SU-DHL-6 (cell line): Measurements from ENCODE around the gene ARHGAP28.

Source experiments
- H2AFZ ChIP-seq: fragments of 200-600 bp; sonication (generic); 2 replicates; pipeline ENCODE4 v1.6.1; 2014; ENCODE audit warnings: low read depth, mild to moderate bottlenecking, moderate library complexity, mixed read lengths, antibody characterized with exemption, low read length; ENCODE audit not compliant: severe bottlenecking
- H3F3A ChIP-seq: fragments of 200-600 bp; shearing (Covaris generic); 2 replicates; pipeline ENCODE4 v1.6.0; 2016; ENCODE audit warnings: antibody characterized with exemption, mild to moderate bottlenecking; ENCODE audit not compliant: insufficient read depth
- H3K27ac ChIP-seq: fragments of 200-600 bp; sonication (generic); 2 replicates; pipeline ENCODE4 v1.5.1; 2016; ENCODE audit warnings: low read depth, mild to moderate bottlenecking, low read length, moderate library complexity, mixed read lengths
- H3K27me3 ChIP-seq: fragments of 200-600 bp; sonication (generic), shearing (Covaris generic); 2 replicates; pipeline ENCODE4 v1.6.0; 2014; ENCODE audit warnings: mild to moderate bottlenecking, low read length
- H3K36me3 ChIP-seq: fragments of 200-600 bp; sonication (generic); 2 replicates; pipeline ENCODE4 v1.6.1; 2014; ENCODE audit warnings: mild to moderate bottlenecking, low read length, mixed read lengths
- H3K4me2 ChIP-seq: fragments of 300-600, 200-600 bp; shearing (Covaris generic), sonication (generic); 2 replicates; pipeline ENCODE4 v1.6.0; 2014; ENCODE audit warnings: low read length, low read depth, mild to moderate bottlenecking; ENCODE audit not compliant: poor library complexity, severe bottlenecking
- H3K4me3 ChIP-seq: fragments of 200-600 bp; sonication (generic); 2 replicates; pipeline ENCODE4 v1.5.1; 2014; ENCODE audit warnings: antibody characterized with exemption, low read length, mild to moderate bottlenecking, mixed read lengths; ENCODE audit not compliant: insufficient read depth, poor library complexity, severe bottlenecking
- H3K79me2 ChIP-seq: fragments of 200-600 bp; sonication (generic); 2 replicates; pipeline ENCODE4 v1.6.1; 2014; ENCODE audit warnings: mild to moderate bottlenecking, low read length, moderate library complexity; ENCODE audit not compliant: insufficient read depth
- H3K9ac ChIP-seq: fragments of 200-600 bp; sonication (generic); 2 replicates; pipeline ENCODE4 v1.7.0; 2014; ENCODE audit warnings: mild to moderate bottlenecking, low read length
- H3K9me2 ChIP-seq: fragments of 200-600 bp; sonication (generic); replicated peaks from 2 replicates; pipeline ENCODE4 v1.6.1; 2014; ENCODE audit warnings: low read length; ENCODE audit not compliant: insufficient read depth
- H3K9me3 ChIP-seq: fragments of 200-600 bp; sonication (generic); 2 replicates; pipeline ENCODE4 v1.6.1; 2014; ENCODE audit warnings: low read length, mixed read lengths; ENCODE audit not compliant: insufficient read depth
- H4K20me1 ChIP-seq: fragments of 200-600 bp; sonication (generic); 2 replicates; pipeline ENCODE4 v1.6.1; 2014; ENCODE audit warnings: low read depth, mild to moderate bottlenecking, antibody characterized with exemption, low read length, moderate library complexity, mixed read lengths
- EZH2phosphoT487 ChIP-seq: fragments of 200-600 bp; sonication (generic), shearing (Covaris generic); conservative IDR thresholded peaks from 2 replicates; pipeline ENCODE4 v1.6.1; 2018; ENCODE audit warnings: mild to moderate bottlenecking, antibody characterized with exemption, low read length, moderate library complexity, mixed read lengths
- TF ChIP-seq, protein P1 (sequence below): fragments of 200-600 bp; sonication (generic); IDR thresholded peaks from one replicate; pipeline ENCODE4 v1.5.1; 2017; ENCODE audit warnings: antibody characterized with exemption, mild to moderate bottlenecking, low read length, moderate library complexity; ENCODE audit not compliant: insufficient read depth, poor library complexity, severe bottlenecking

ARHGAP28 gene

DNA sequence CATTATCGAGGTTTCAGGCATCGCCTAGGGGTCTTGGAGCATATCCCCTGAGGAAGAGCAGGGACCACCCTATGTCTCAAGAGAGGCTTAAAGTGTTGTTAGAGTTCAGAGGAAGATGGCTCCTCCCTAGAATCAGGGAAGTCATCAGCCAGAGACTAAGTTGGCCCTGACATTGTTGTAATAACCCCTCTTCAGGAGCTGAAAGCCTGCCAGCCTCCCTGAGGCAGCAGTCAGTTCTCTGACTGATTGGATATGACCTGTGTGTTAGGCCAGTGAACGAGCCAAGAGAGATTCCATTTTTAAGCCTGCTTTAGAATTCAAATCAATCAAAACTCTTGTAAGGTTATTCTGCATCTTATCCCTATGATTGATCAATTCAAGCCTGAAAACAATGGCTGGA lies 34.9 kb downstream of the ARHGAP28 start:
- no peak overlapping the region for H3K27ac ChIP-seq
- H4K20me1 ChIP-seq: no peaks in the 10 kb centered on the region
- H3K9me2 ChIP-seq: no peaks in the 10 kb centered on the region
- no peaks in the 10 kb centered on the region for H3K36me3 ChIP-seq
- no peak overlapping the region for H3K4me3 ChIP-seq
- H2AFZ ChIP-seq: no peak overlapping the region
- no peak for TF ChIP-seq EZH2phosphoT487
- TF ChIP-seq, protein P1, sequence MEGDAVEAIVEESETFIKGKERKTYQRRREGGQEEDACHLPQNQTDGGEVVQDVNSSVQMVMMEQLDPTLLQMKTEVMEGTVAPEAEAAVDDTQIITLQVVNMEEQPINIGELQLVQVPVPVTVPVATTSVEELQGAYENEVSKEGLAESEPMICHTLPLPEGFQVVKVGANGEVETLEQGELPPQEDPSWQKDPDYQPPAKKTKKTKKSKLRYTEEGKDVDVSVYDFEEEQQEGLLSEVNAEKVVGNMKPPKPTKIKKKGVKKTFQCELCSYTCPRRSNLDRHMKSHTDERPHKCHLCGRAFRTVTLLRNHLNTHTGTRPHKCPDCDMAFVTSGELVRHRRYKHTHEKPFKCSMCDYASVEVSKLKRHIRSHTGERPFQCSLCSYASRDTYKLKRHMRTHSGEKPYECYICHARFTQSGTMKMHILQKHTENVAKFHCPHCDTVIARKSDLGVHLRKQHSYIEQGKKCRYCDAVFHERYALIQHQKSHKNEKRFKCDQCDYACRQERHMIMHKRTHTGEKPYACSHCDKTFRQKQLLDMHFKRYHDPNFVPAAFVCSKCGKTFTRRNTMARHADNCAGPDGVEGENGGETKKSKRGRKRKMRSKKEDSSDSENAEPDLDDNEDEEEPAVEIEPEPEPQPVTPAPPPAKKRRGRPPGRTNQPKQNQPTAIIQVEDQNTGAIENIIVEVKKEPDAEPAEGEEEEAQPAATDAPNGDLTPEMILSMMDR: no peak
- no peak overlapping the region for H3K4me2 ChIP-seq
- no peaks in the 10 kb centered on the region for H3K79me2 ChIP-seq
- no peaks in the 10 kb centered on the region for H3K27me3 ChIP-seq
- H3K9ac ChIP-seq: no peak overlapping the region
- no peaks in the 10 kb centered on the region for H3F3A ChIP-seq
- no peaks in the 10 kb centered on the region for H3K9me3 ChIP-seq

DNA sequence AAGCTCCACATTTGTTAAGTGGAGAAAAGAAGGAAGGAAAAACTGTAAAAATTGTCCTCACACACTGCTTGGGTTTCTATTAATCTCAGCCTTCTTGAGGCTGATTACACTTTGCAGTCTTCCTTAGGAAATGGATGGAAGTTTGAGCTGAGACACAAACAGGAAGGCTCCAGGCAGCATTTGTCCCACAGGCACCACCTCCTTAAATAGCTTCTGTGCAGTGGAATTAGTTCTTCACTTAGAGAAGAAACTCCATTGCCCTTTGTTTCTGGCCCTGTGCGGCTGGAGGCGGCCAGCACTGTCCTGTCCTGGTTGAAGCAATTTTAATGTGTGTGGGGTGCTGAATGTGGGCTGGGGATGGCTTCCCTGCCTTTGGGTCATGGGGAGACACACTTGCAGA lies 44.3 kb downstream of the ARHGAP28 start:
- Histone ChIP-seq H2AFZ (no peak overlapping the region), H3K4me2 (no peak overlapping the region), H3K9ac (no peak overlapping the region), H4K20me1 (no peaks in the 10 kb centered on the region), H3F3A (no peaks in the 10 kb centered on the region), H3K27me3 (no peaks in the 10 kb centered on the region), H3K36me3 (no peaks in the 10 kb centered on the region), H3K9me3 (no peaks in the 10 kb centered on the region), H3K9me2 (peaks cover 5% of the 10 kb centered on the region; the same call in 1 of the 2 replicates), H3K79me2 (no peaks in the 10 kb centered on the region), H3K27ac (no peak overlapping the region), H3K4me3 (no peak overlapping the region)
- no peak for TF ChIP-seq EZH2phosphoT487
- TF ChIP-seq, protein P1: no peak

DNA sequence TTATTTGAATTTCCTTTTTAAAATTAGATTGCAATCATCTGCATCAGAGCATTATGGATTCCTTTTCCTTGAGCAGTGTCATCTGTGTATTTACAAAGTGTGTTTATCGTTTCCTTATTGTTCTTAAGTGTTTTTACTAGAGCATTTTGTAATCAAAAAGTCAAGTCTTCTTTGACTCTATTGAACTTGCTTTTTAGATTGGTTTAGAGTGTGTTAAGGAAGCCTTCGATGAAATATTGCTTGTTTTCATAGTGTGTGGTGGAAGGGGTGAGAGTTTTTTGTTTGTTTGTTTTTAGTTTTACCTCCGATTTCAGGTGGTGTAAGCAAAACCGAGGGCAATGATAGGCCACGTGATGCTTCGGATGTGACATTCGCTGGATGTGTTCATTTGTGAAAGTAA lies 45.7 kb downstream of the ARHGAP28 start:
- Histone ChIP-seq H2AFZ (no peak overlapping the region), H3K36me3 (no peaks in the 10 kb centered on the region), H3K79me2 (no peaks in the 10 kb centered on the region), H4K20me1 (no peaks in the 10 kb centered on the region), H3F3A (no peaks in the 10 kb centered on the region), H3K9ac (no peak overlapping the region), H3K27ac (no peak overlapping the region), H3K9me2 (peaks cover 5% of the 10 kb centered on the region; the same call in 1 of the 2 replicates), H3K9me3 (no peaks in the 10 kb centered on the region), H3K4me3 (no peak overlapping the region), H3K4me2 (no peak overlapping the region), H3K27me3 (no peaks in the 10 kb centered on the region)
- TF ChIP-seq, protein P1: no peak
- TF ChIP-seq EZH2phosphoT487: no peak

DNA sequence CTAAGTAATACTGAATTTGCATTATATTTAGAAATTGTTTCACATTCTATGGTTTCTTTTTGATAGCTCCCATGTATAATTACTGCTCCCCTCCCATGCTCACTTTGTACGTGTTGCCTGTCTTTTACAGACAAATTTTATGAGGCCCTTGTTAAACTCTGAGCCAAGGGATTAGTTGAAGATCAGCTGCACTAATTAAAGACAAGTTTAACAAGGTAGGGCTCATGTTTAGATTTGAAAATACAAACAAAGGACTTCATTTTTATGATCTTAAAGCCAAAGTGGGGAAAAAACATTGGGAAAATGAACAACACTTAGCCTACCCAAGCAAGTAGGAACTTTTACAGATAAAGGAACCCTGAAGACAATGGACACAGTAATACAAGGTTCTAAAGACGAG lies 46.2 kb downstream of the ARHGAP28 start:
- H3K27ac ChIP-seq: no peak overlapping the region
- H3K9ac ChIP-seq: no peak overlapping the region
- peaks cover 5% of the 10 kb centered on the region; the same call in 1 of the 2 replicates for H3K9me2 ChIP-seq
- TF ChIP-seq EZH2phosphoT487: no peak
- TF ChIP-seq, protein P1: no peak
- no peaks in the 10 kb centered on the region for H3K36me3 ChIP-seq
- no peak overlapping the region for H2AFZ ChIP-seq
- H3K4me3 ChIP-seq: no peak overlapping the region
- H3K79me2 ChIP-seq: no peaks in the 10 kb centered on the region
- no peaks in the 10 kb centered on the region for H3K27me3 ChIP-seq
- no peaks in the 10 kb centered on the region for H3K9me3 ChIP-seq
- H3F3A ChIP-seq: no peaks in the 10 kb centered on the region
- no peak overlapping the region for H3K4me2 ChIP-seq
- H4K20me1 ChIP-seq: no peaks in the 10 kb centered on the region
